GM18502 (cell line): ENCODE results near the gene MBD2.

Source experiments
- ATAC-seq: cut with Tn5 transposase; IDR thresholded peaks from one replicate; pipeline ENCODE4 v1.9.1; 2021; ENCODE audit warnings: mild to moderate bottlenecking; ENCODE audit not compliant: unreplicated experiment, poor library complexity

Gene MBD2

GRCh38 chr18:54116541-54117257 lies 107.8 kb downstream of the MBD2 start:
- no peak for ATAC-seq

GRCh38 chr18:54112356-54112755 lies 112.1 kb downstream of the MBD2 start:
- ATAC-seq, result no peak

GRCh38 chr18:54109131-54109683 lies 115.3 kb downstream of the MBD2 start:
- peak; percentile 62 for ATAC-seq

GRCh38 chr18:54102123-54102522 lies 122.3 kb downstream of the MBD2 start:
- no peak for ATAC-seq
